ENCODE measurements around the gene UBE2F. TPM values are rescaled to one million over a fixed set of nuclear protein-coding genes. Genes with fewer than 3 reads are reported as not detected.

UBE2F gene
- total RNA-seq, 1 experiment from 2014 or later, result 51.2 TPM

GRCh38 chr2:238022594-238023157, 55.9 kb downstream of the UBE2F start:
- Histone ChIP-seq H3K27ac (ENCODE audit: low read depth, low read length, poor library complexity, severe bottlenecking) (no peak overlapping the region), H3K4me3 (ENCODE audit: low read depth, low read length, poor library complexity, severe bottlenecking) (no peak overlapping the region), H3K4me1 (ENCODE audit: insufficient read depth, low read length, poor library complexity, severe bottlenecking) (no peaks in the 10 kb centered on the region), H3K27me3 (replicated peaks; ENCODE audit: insufficient read depth, low read depth, low read length, poor library complexity) (no peaks in the 10 kb centered on the region), H3K9me3 (ENCODE audit: low read depth, low read length, poor library complexity, severe bottlenecking) (no peaks in the 10 kb centered on the region), H3K36me3 (ENCODE audit: insufficient read depth, low read length, poor library complexity, severe bottlenecking) (no peaks in the 10 kb centered on the region)
- ChIA-PET POLR2A (ENCODE audit: low non-redundant PET) (no interaction called here), CTCF (no interaction called here)
- DNase-seq (ENCODE audit: low spot score), result no peak
- BruUV-seq (replicated peaks), result no TSS peak
- intact Hi-C loops (cut with micrococcal nuclease; ENCODE audit: unreplicated experiment), result no loop called here
- TF ChIP-seq CTCF (conservative IDR thresholded peaks at IDR 0.05; ENCODE audit: low read depth, low read length) (no peak), EZH2 (IDR thresholded peaks at IDR 0.05; ENCODE audit: borderline replicate concordance, low read depth, low read length, poor library complexity, severe bottlenecking) (no peak)

- H3K4me3 ChIP-seq (ENCODE audit: low read depth, low read length, poor library complexity, severe bottlenecking), result no peak overlapping the region
- TF ChIP-seq CTCF (conservative IDR thresholded peaks at IDR 0.05; ENCODE audit: low read depth, low read length) (no peak), EZH2 (IDR thresholded peaks at IDR 0.05; ENCODE audit: borderline replicate concordance, low read depth, low read length, poor library complexity, severe bottlenecking) (no peak)
- H3K4me1 ChIP-seq (ENCODE audit: insufficient read depth, low read length, poor library complexity, severe bottlenecking), result no peaks in the 10 kb centered on the region
- no peak overlapping the region for H3K27ac ChIP-seq (ENCODE audit: low read depth, low read length, poor library complexity, severe bottlenecking)
- H3K9me3 ChIP-seq (ENCODE audit: low read depth, low read length, poor library complexity, severe bottlenecking), result no peaks in the 10 kb centered on the region
- H3K27me3 ChIP-seq (replicated peaks; ENCODE audit: insufficient read depth, low read depth, low read length, poor library complexity), result no peaks in the 10 kb centered on the region
- intact Hi-C loops (cut with micrococcal nuclease; ENCODE audit: unreplicated experiment), result no loop called here
- no peaks in the 10 kb centered on the region for H3K36me3 ChIP-seq (ENCODE audit: insufficient read depth, low read length, poor library complexity, severe bottlenecking)
- no peak for DNase-seq (ENCODE audit: low spot score)
- no TSS peak for BruUV-seq (replicated peaks)
- CTCF ChIA-PET, result no interaction called here
- POLR2A ChIA-PET (ENCODE audit: low non-redundant PET), result no interaction called here
These were observed 56.8 kb downstream of the UBE2F start for GRCh38 chr2:238023608-238024007.

GRCh38 chr2:238024986-238025385, 58.2 kb downstream of the UBE2F start:
- TF ChIP-seq CTCF (conservative IDR thresholded peaks at IDR 0.05; ENCODE audit: low read depth, low read length) (no peak), EZH2 (IDR thresholded peaks at IDR 0.05; ENCODE audit: borderline replicate concordance, low read depth, low read length, poor library complexity, severe bottlenecking) (no peak)
- intact Hi-C loops (cut with micrococcal nuclease; ENCODE audit: unreplicated experiment), result no loop called here
- ChIA-PET CTCF (no interaction called here), POLR2A (ENCODE audit: low non-redundant PET) (no interaction called here)
- no peak overlapping the region for H3K27ac ChIP-seq (ENCODE audit: low read depth, low read length, poor library complexity, severe bottlenecking)
- H3K4me3 ChIP-seq (ENCODE audit: low read depth, low read length, poor library complexity, severe bottlenecking), result no peak overlapping the region
- DNase-seq (ENCODE audit: low spot score), result no peak
- no peaks in the 10 kb centered on the region for H3K27me3 ChIP-seq (replicated peaks; ENCODE audit: insufficient read depth, low read depth, low read length, poor library complexity)
- peaks cover under 1% of the 10 kb centered on the region for H3K36me3 ChIP-seq (ENCODE audit: insufficient read depth, low read length, poor library complexity, severe bottlenecking)
- no peaks in the 10 kb centered on the region for H3K9me3 ChIP-seq (ENCODE audit: low read depth, low read length, poor library complexity, severe bottlenecking)
- no TSS peak for BruUV-seq (replicated peaks)
- H3K4me1 ChIP-seq (ENCODE audit: insufficient read depth, low read length, poor library complexity, severe bottlenecking), result no peaks in the 10 kb centered on the region

All from A673 (cell line).